ENCODE measurements around the gene CLCF1. TPM values are rescaled to one million over a fixed set of nuclear protein-coding genes. Genes with fewer than 3 reads are reported as not detected.
A peak's percentile ranks its signal among the peaks of the same experiment; 100 is the strongest.

The CLCF1 gene
- total and polyA plus RNA-seq, 7 experiments from 2014 or later = 0.32 to 7.8 (median 0.70) TPM; not detected in 2

GRCh38 chr11:67419325-67420049 lies 46.1 kb upstream of the CLCF1 start:
- H3K27ac ChIP-seq (ENCODE audit: low read depth, low read length) = peak overlapping the region; percentile 77
- peaks cover 24 to 64% (median 49%) of the 10 kb centered on the region in 7 donors for H3K4me1 Mint-ChIP-seq
- H3K9me3 Mint-ChIP-seq = no peaks in the 10 kb centered on the region
- H3K27ac Mint-ChIP-seq = peak overlapping the region in 8 of 9 donors; percentile 71 to 99 (median 92)
- H3K4me3 ChIP-seq (ENCODE audit: low read length) = peak overlapping the region; percentile 56
- no peak for DNase-seq
- ATAC-seq = no peak
- H3K36me3 Mint-ChIP-seq = peaks cover 0 to 4% (median 0%) of the 10 kb centered on the region in 5 donors
- intact Hi-C loops (cut with micrococcal nuclease) = no loop called here
- H3K27me3 Mint-ChIP-seq = peaks cover 0 to 17% (median 0%) of the 10 kb centered on the region in 5 donors
- CTCF ChIA-PET = interaction anchor here (0.7 to 6.0 kb wide), 9 partner anchors 11 to 88 kb away, joined by 3 to 67 read pairs (median 6); partner anchors contain the start of genes CDK2AP2, PPP1CA, PTPRCAP and TBC1D10C
- H3K27me3 ChIP-seq (ENCODE audit: control insufficient read depth in 2 of 2, insufficient read depth in 2 of 2, low read length in 2 of 2) = no peaks in the 10 kb centered on the region
- H3K36me3 ChIP-seq (ENCODE audit: control insufficient read depth in 2 of 3, insufficient read depth in 3 of 3, low read length in 3 of 3) = no peaks in the 10 kb centered on the region
- peaks cover 51 to 54% of the 10 kb centered on the region in 2 donors for H3K4me1 ChIP-seq (ENCODE audit: control insufficient read depth in 2 of 2, insufficient read depth in 2 of 2, low read length in 2 of 2)
- H3K4me3 Mint-ChIP-seq = peak overlapping the region in 9 of 10 donors; percentile 80 to 93 (median 86)
- POLR2A ChIA-PET = interaction anchor here (0.6 to 31.8 kb wide), 17 partner anchors 8 to 151 kb away, joined by 3 to 1530 read pairs (median 8); partner anchors contain the start of genes AIP, CABP4, POLD4 and PPP1CA
- H3K9me3 ChIP-seq (ENCODE audit: control insufficient read depth in 2 of 3, low read length in 3 of 3) = no peaks in the 10 kb centered on the region

GRCh38 chr11:67418476-67419281 lies 45.3 kb upstream of the CLCF1 start:
- Histone ChIP-seq H3K27me3 (ENCODE audit: control insufficient read depth in 2 of 2, insufficient read depth in 2 of 2, low read length in 2 of 2) (no peaks in the 10 kb centered on the region), H3K9me3 (ENCODE audit: control insufficient read depth in 2 of 3, low read length in 3 of 3) (no peaks in the 10 kb centered on the region), H3K4me1 (ENCODE audit: control insufficient read depth in 2 of 2, insufficient read depth in 2 of 2, low read length in 2 of 2) (peaks cover 56 to 58% of the 10 kb centered on the region in 2 donors), H3K4me3 (ENCODE audit: low read length) (peak overlapping the region; percentile 56), H3K36me3 (ENCODE audit: control insufficient read depth in 2 of 3, insufficient read depth in 3 of 3, low read length in 3 of 3) (no peaks in the 10 kb centered on the region), H3K27ac (ENCODE audit: low read depth, low read length) (peak overlapping the region; percentile 77)
- Mint-ChIP-seq H3K27me3 (peaks cover 0 to 20% (median 0%) of the 10 kb centered on the region in 5 donors), H3K27ac (peak overlapping the region in 8 of 9 donors; percentile 71 to 99 (median 94)), H3K9me3 (no peaks in the 10 kb centered on the region), H3K36me3 (peaks cover 0 to 4% (median 0%) of the 10 kb centered on the region in 5 donors), H3K4me1 (peaks cover 24 to 71% (median 49%) of the 10 kb centered on the region in 7 donors), H3K4me3 (peak overlapping the region; percentile 37 to 93 (median 84))
- CTCF ChIA-PET = interaction anchor here (1.0 to 6.0 kb wide), 7 partner anchors 10 to 53 kb away, joined by 3 to 67 read pairs (median 7); partner anchors contain the start of genes PPP1CA, PTPRCAP and TBC1D10C
- ATAC-seq = no peak
- POLR2A ChIA-PET = interaction anchor here (0.6 to 31.8 kb wide), 19 partner anchors 15 to 1041 kb away, joined by 3 to 1530 read pairs (median 8); partner anchors contain the start of genes AIP, CABP4, CDK2AP2 and POLD4
- intact Hi-C loops (cut with micrococcal nuclease) = no loop called here
- DNase-seq = peak in 7 of 9 donors; percentile 54 to 65 (median 60)

DNA sequence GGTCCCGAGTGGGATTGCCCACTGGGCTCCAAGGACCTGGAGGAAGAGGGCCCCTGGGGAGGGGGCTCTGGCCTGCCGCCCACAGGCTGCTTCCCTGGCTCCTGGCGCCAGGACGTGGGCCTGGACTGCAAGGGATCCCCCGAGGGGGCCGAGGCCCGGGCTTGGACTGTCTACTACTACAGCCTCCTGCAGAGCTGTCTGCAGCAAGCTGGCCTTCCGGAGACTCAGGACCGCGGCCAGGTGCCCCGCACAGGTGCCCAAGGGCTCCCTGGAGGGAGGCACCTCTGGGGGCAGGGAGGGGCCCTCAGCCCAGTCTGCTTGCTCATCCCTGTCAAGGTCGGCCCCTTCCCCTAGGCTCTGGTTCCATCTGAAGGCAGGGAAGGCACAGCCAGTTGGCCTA lies 44.0 kb upstream of the CLCF1 start:
- peaks cover 37 to 76% (median 55%) of the 10 kb centered on the region in 7 donors for H3K4me1 Mint-ChIP-seq
- Histone ChIP-seq H3K4me1 (ENCODE audit: control insufficient read depth in 2 of 2, insufficient read depth in 2 of 2, low read length in 2 of 2) (peaks cover 68 to 71% of the 10 kb centered on the region in 2 donors), H3K36me3 (ENCODE audit: control insufficient read depth in 2 of 3, insufficient read depth in 3 of 3, low read length in 3 of 3) (no peaks in the 10 kb centered on the region), H3K9me3 (ENCODE audit: control insufficient read depth in 2 of 3, low read length in 3 of 3) (no peaks in the 10 kb centered on the region), H3K27me3 (ENCODE audit: control insufficient read depth in 2 of 2, insufficient read depth in 2 of 2, low read length in 2 of 2) (no peaks in the 10 kb centered on the region), H3K4me3 (ENCODE audit: low read length) (peak overlapping the region; percentile 46), H3K27ac (ENCODE audit: low read depth, low read length) (peak overlapping the region; percentile 77)
- POLR2A ChIA-PET = interaction anchor here (0.6 to 31.8 kb wide), 18 partner anchors 16 to 148 kb away, joined by 3 to 1530 read pairs (median 6); partner anchors contain the start of genes AIP, CABP4, CDK2AP2 and CORO1B
- DNase-seq (no peak), ATAC-seq (no peak)
- intact Hi-C loops (cut with micrococcal nuclease) = loop anchor here in 1 of 2 donors (1.0 kb wide), 6 partner anchors 8 to 91 kb away; partner anchors contain the start of genes CDK2AP2, PTPRCAP, RPS6KB2 and TMEM134
- peaks cover 0 to 25% (median 0%) of the 10 kb centered on the region in 5 donors for H3K27me3 Mint-ChIP-seq
- no peaks in the 10 kb centered on the region for H3K9me3 Mint-ChIP-seq
- H3K4me3 Mint-ChIP-seq = peak overlapping the region in 9 of 10 donors; percentile 81 to 96 (median 89)
- H3K27ac Mint-ChIP-seq = peak overlapping the region in 8 of 9 donors; percentile 94 to 100 (median 98)
- peaks cover 0 to 6% (median 0%) of the 10 kb centered on the region in 5 donors for H3K36me3 Mint-ChIP-seq
- CTCF ChIA-PET = interaction anchor here (0.8 to 6.0 kb wide), 5 partner anchors 9 to 48 kb away, joined by 3 to 67 read pairs (median 8); partner anchors contain the start of genes PPP1CA, PTPRCAP and TBC1D10C

DNA sequence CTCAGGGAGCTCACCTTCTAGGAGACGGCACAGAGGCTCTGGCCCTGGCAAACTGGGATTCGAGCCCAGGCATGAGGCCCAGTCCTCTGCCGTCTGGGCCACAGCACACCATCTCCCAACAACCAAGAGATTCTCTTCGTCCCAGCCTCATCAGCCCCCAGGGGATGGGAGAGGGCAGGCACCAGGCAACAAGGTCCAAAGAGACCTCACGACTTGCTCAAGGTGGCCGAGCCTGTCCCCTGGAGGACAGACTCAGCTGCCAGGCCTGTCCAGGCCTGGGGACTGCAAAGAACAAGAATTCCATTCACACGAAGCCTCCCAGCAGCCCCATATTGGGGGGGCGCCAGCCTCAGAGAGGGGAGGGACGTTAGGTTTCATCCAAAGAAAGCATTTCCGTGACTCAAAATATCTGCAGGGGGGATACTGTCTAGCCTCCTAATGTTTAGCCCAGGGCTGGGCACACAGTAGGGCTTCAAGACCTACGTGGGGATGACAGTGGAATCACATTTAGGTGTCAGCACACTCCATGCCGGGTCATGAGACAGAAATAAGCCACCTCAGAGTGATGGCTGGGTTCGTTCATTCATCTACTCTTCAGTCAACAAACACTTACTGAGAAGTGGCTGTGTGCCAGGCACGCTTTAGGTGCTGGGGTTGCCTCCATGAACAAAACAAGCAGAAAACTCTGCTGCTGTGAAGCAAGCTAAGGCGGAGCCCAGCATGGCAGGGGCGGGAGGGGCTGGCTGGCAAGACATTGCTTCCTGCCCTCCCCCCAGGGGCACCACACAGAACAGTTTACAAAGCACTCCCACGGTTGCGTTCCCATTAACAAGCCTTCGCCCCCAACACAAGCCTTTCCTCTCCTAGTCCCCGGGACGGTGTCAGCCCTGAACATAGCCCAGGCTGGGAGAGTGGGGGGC lies 43.3 kb upstream of the CLCF1 start:
- intact Hi-C loops (cut with micrococcal nuclease) = loop anchor here in 1 of 2 donors (1.0 kb wide), 6 partner anchors 7 to 92 kb away; partner anchors contain the start of genes CDK2AP2, PTPRCAP, RPS6KB2 and TMEM134
- peak overlapping the region; percentile 51 to 96 (median 90) for H3K4me3 Mint-ChIP-seq
- ATAC-seq (peak; percentile 71), DNase-seq (peak in 8 of 9 donors; percentile 61 to 95 (median 92))
- Histone ChIP-seq H3K4me3 (ENCODE audit: low read length) (peak overlapping the region; percentile 46), H3K36me3 (ENCODE audit: control insufficient read depth in 2 of 3, insufficient read depth in 3 of 3, low read length in 3 of 3) (no peaks in the 10 kb centered on the region), H3K27ac (ENCODE audit: low read depth, low read length) (peak overlapping the region; percentile 77), H3K9me3 (ENCODE audit: control insufficient read depth in 2 of 3, low read length in 3 of 3) (no peaks in the 10 kb centered on the region), H3K27me3 (ENCODE audit: control insufficient read depth in 2 of 2, insufficient read depth in 2 of 2, low read length in 2 of 2) (no peaks in the 10 kb centered on the region), H3K4me1 (ENCODE audit: control insufficient read depth in 2 of 2, insufficient read depth in 2 of 2, low read length in 2 of 2) (peaks cover 75 to 78% of the 10 kb centered on the region in 2 donors)
- peak overlapping the region; percentile 42 to 100 (median 98) for H3K27ac Mint-ChIP-seq
- H3K4me1 Mint-ChIP-seq = peaks cover 39 to 82% (median 62%) of the 10 kb centered on the region in 7 donors
- peaks cover 0 to 25% (median 0%) of the 10 kb centered on the region in 5 donors for H3K27me3 Mint-ChIP-seq
- POLR2A ChIA-PET = interaction anchor here (0.6 to 31.8 kb wide), 14 partner anchors 17 to 147 kb away, joined by 3 to 1530 read pairs (median 5); partner anchors contain the start of genes AIP, CABP4, CDK2AP2 and CORO1B
- H3K36me3 Mint-ChIP-seq = peaks cover 0 to 6% (median 0%) of the 10 kb centered on the region in 5 donors
- H3K9me3 Mint-ChIP-seq = no peaks in the 10 kb centered on the region
- CTCF ChIA-PET = interaction anchor here (0.6 to 6.0 kb wide), 4 partner anchors 14 to 178 kb away, joined by 3 to 67 read pairs (median 5); partner anchors contain the start of genes PPP1CA, RAD9A and TBC1D10C

DNA sequence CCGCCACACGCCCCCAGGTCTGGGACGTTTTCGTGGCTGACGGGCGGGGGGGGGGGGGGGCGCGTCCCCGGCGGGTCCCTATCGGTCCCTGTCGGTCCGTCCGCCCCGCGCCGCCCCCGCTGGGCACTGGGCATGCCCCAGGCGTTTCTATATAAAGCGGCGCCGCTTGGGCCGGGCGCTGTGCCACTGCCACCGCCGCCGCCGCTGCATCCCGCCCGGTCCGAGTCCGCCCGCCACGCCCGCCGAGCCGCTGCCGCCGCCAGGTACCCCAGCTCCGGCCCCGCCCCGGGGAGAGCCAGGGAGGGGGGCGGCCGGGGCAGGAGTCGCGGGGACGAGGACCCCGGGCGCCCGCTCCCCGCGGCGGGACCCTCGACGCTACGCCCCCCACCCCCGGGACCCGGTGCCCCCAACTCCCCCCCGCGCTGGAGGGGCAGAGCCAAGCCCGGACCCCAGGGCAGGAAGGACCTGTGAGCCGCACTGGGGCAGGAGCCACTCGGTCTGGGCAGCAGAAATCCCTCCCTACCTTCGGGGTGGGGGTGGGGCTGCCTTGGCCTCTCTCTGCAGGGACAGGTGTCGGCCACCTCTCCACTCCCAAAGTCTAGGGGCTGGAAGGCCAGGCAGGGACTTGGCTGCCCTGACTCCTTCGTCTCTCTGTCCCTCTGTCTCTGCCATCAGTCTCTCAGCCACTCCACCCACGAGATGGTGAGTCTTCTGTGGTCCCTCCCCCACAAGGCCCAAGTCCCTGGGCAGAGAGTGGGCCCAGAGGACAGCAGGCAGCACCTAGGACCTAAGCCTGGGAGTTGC lies 42.3 kb upstream of the CLCF1 start, which contains the start of gene CARNS1:
CARNS1 (plus strand) TSS at position 178 of the 804 bp plus-strand sequence; CDS start at position 700, 522 bp downstream.
- Histone ChIP-seq H3K4me3 (ENCODE audit: low read length) (peak within 1 kb of the TSS; percentile 46), H3K36me3 (ENCODE audit: control insufficient read depth in 2 of 3, insufficient read depth in 3 of 3, low read length in 3 of 3) (no peaks in the 10 kb centered on the region), H3K27ac (ENCODE audit: low read depth, low read length) (peak within 1 kb of the TSS; percentile 77), H3K4me1 (ENCODE audit: control insufficient read depth in 2 of 2, insufficient read depth in 2 of 2, low read length in 2 of 2) (peaks cover 81 to 84% of the 10 kb centered on the region in 2 donors), H3K27me3 (ENCODE audit: control insufficient read depth in 2 of 2, insufficient read depth in 2 of 2, low read length in 2 of 2) (no peaks in the 10 kb centered on the region), H3K9me3 (ENCODE audit: control insufficient read depth in 2 of 3, low read length in 3 of 3) (no peaks in the 10 kb centered on the region)
- peaks cover 43 to 87% (median 67%) of the 10 kb centered on the region in 7 donors for H3K4me1 Mint-ChIP-seq
- intact Hi-C loops (cut with micrococcal nuclease) = no loop called here
- peaks cover 0 to 9% (median 0%) of the 10 kb centered on the region in 5 donors for H3K36me3 Mint-ChIP-seq
- no peaks in the 10 kb centered on the region for H3K9me3 Mint-ChIP-seq
- H3K27ac Mint-ChIP-seq = peak within 1 kb of the TSS; percentile 18 to 100 (median 98)
- peaks cover 0 to 25% (median 0%) of the 10 kb centered on the region in 5 donors for H3K27me3 Mint-ChIP-seq
- peak within 1 kb of the TSS; percentile 44 to 99 (median 90) for H3K4me3 Mint-ChIP-seq
- ChIA-PET POLR2A (interaction anchor here (1.4 to 31.8 kb wide), 6 partner anchors 18 to 92 kb away, joined by 5 to 1530 read pairs (median 132); partner anchors contain the start of genes AIP, CDK2AP2, POLD4 and PPP1CA), CTCF (interaction anchor here (0.6 to 6.0 kb wide), 3 partner anchors 13 to 177 kb away, joined by 3 to 67 read pairs (median 3); partner anchors contain the start of genes PPP1CA, TBC1D10C and TMEM134)
- ATAC-seq (no peak), DNase-seq (no peak)

All from naive thymus-derived CD4-positive, alpha-beta T cell (primary cell).